SK-N-SH (cell line): ENCODE measurements around the gene TFAP2C.

ENCODE experiments used
- CTCF ChIP-seq: fragments of 200-600 bp; sonication (generic); IDR thresholded peaks from 2 replicates; pipeline ENCODE4 v1.6.1; 2017; ENCODE audit warnings: antibody characterized with exemption, mild to moderate bottlenecking, moderate library complexity
- ELF1 ChIP-seq: IDR thresholded peaks from 2 replicates; pipeline ENCODE4 v1.4.0; 2012
- MAX ChIP-seq: IDR thresholded peaks from 2 replicates; pipeline ENCODE4 v1.4.0; 2012; ENCODE audit warnings: low read depth
- MEF2A ChIP-seq: IDR thresholded peaks from 2 replicates; pipeline ENCODE4 v1.4.0; 2012; ENCODE audit warnings: low read depth, borderline replicate concordance
- PBX3 ChIP-seq: IDR thresholded peaks from 2 replicates; pipeline ENCODE4; 2012
- RAD21 ChIP-seq: IDR thresholded peaks from 2 replicates; pipeline ENCODE4 v1.6.1; 2012; ENCODE audit warnings: mild to moderate bottlenecking, low read length
- SIN3A ChIP-seq: IDR thresholded peaks from 2 replicates; pipeline ENCODE4 v1.6.1; 2012; ENCODE audit warnings: low read depth, mild to moderate bottlenecking, low read length, moderate library complexity, borderline replicate concordance
- SMC3 ChIP-seq: IDR thresholded peaks from 2 replicates; pipeline ENCODE4 v1.6.1; 2012; ENCODE audit warnings: low read depth, low read length, improper control_type of control experiment
- TAF1 ChIP-seq: IDR thresholded peaks from 2 replicates; pipeline ENCODE4 v1.6.1; 2012; ENCODE audit warnings: low read depth, mild to moderate bottlenecking, low read length, moderate library complexity, borderline replicate concordance
- YY1 ChIP-seq: IDR thresholded peaks from 2 replicates; pipeline ENCODE4 v1.4.0; 2012; ENCODE audit warnings: low read depth, mild to moderate bottlenecking
- ZBTB33 ChIP-seq: IDR thresholded peaks from 2 replicates; pipeline ENCODE4 v1.4.0; 2012; ENCODE audit warnings: low read depth, borderline replicate concordance

- TF ChIP-seq CTCF (no peak), TAF1 (no peak), SIN3A (no peak), MAX (no peak), MEF2A (no peak), SMC3 (no peak), PBX3 (no peak), ZBTB33 (no peak), YY1 (no peak), RAD21 (no peak), ELF1 (no peak)
These were observed 58.0 kb downstream of the TFAP2C start for GRCh38 chr20:56687061-56687460.
